Dendritic cell treated with granulocyte-macrophage colony-stimulating factor and Interleukin-4, amounts not matched to agents 40 ng/mL and 50 ng/mL, for 4 days (primary cell): ENCODE data around the gene ZFC3H1.

Experiments
- H3K27ac Mint-ChIP-seq: one replicate; pipeline ENCODE4 v1.8.0; 2022; ENCODE audit warnings: mild to moderate bottlenecking, mixed read lengths
- H3K27me3 Mint-ChIP-seq: one replicate; pipeline ENCODE4 v1.8.0; 2022; ENCODE audit warnings: mild to moderate bottlenecking, mixed read lengths
- H3K36me3 Mint-ChIP-seq: one replicate; pipeline ENCODE4 v1.8.0; 2022; ENCODE audit warnings: low read depth, mixed read lengths
- H3K4me1 Mint-ChIP-seq: one replicate; pipeline ENCODE4 v1.8.0; 2022; ENCODE audit warnings: low read depth, mixed read lengths
- H3K4me3 Mint-ChIP-seq: one replicate; pipeline ENCODE4 v1.8.0; 2022; ENCODE audit warnings: mild to moderate bottlenecking, moderate library complexity, mixed read lengths
- H3K9me3 Mint-ChIP-seq: one replicate; pipeline ENCODE4 v1.8.0; 2022; ENCODE audit warnings: mixed read lengths
- intact Hi-C: fragments of 100-400 bp; cut with micrococcal nuclease; formaldehyde crosslinking; loops from one replicate; pipeline ENCODE4 v1.15.0; 2022

Gene ZFC3H1

GRCh38 chr12:71562676-71563595 is 100.7 kb downstream of the ZFC3H1 start:
- no peak overlapping the region for H3K4me3 Mint-ChIP-seq
- intact Hi-C loops, result no loop called here
- H3K4me1 Mint-ChIP-seq, result no peaks in the 10 kb centered on the region
- no peaks in the 10 kb centered on the region for H3K9me3 Mint-ChIP-seq
- H3K36me3 Mint-ChIP-seq, result no peaks in the 10 kb centered on the region
- H3K27me3 Mint-ChIP-seq, result no peaks in the 10 kb centered on the region
- H3K27ac Mint-ChIP-seq, result no peak overlapping the region
